Germinal center (tissue), 1 donor: Measurements from ENCODE around the gene SDS.

Experiments
- DNase-seq: peaks from one replicate; pipeline ENCODE4 v3.0.0; 2012; ENCODE audit warnings: mixed read lengths, low spot score

The SDS gene

GRCh38 chr12:113347107-113347506 lies 56.6 kb downstream of the SDS start:
- DNase-seq, result no peak

DNA sequence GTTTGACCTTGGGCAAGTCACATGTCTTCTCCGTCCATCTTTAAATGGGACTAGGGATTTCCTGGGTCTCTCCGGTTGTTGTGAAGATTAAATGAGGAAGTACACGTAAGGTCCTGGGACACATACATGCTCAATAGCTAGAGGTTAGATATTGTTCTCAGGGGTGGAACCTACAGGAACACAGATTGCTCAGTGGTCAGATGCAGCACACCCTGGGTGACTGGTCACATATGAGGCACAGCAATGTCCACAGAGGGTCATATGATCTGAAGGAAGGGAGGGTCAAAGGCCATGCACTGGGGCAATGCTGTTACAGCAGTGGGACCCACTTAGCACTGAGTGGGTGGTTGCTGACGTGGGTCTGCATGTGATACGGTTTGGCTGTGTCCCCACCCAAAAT lies 57.3 kb downstream of the SDS start:
- DNase-seq, result no peak

DNA sequence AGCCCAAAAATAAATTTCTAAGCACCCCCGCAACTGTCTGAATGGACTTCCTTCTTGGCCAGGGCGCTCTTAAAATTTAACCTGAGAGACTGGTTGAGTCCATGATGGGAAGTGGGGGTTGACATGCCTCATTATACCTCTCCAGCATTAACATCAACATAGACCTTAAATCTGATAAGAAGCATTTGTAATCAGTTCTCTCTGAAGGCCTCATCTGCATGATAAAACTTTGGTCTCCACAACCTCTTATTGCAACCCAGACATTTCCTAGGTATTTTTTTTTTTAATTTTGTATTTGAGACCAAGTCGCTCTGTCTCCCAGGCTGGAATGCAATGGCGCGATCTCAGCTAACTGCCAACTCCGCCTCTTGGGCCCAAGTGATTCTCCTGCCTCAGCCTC lies 58.4 kb downstream of the SDS start:
- no peak for DNase-seq
